Effector memory CD4-positive, alpha-beta T cell (primary cell): ENCODE measurements around the gene TRPC5OS.

Experiments
- DNase-seq, 3 donors: peaks; one replicate each; pipeline ENCODE4 v3.0.0-alpha.2; 2020
- H3K27ac ChIP-seq: 2 replicates; pipeline ENCODE4 v1.7.0; 2013; ENCODE audit warnings: mild to moderate bottlenecking, low read length, moderate library complexity; ENCODE audit not compliant: insufficient read depth, poor library complexity, severe bottlenecking
- H3K27me3 ChIP-seq: replicated peaks from 2 replicates; pipeline ENCODE4 v1.7.0; 2013; ENCODE audit warnings: mild to moderate bottlenecking, low read length; ENCODE audit not compliant: insufficient read depth, control insufficient read depth, poor library complexity, severe bottlenecking
- H3K36me3 ChIP-seq: 2 replicates; pipeline ENCODE4 v1.7.0; 2013; ENCODE audit warnings: mild to moderate bottlenecking, low read length, moderate library complexity; ENCODE audit not compliant: control insufficient read depth, insufficient read depth
- H3K4me1 ChIP-seq: 2 replicates; pipeline ENCODE4 v1.7.0; 2013; ENCODE audit warnings: low read length, mild to moderate bottlenecking; ENCODE audit not compliant: control insufficient read depth, insufficient read depth, poor library complexity, severe bottlenecking
- H3K4me3 ChIP-seq: 2 replicates; pipeline ENCODE4 v1.7.0; 2013; ENCODE audit warnings: low read length, low read depth, mild to moderate bottlenecking; ENCODE audit not compliant: insufficient read depth, poor library complexity, severe bottlenecking
- H3K9me3 ChIP-seq: 2 replicates; pipeline ENCODE4 v1.7.0; 2013; ENCODE audit warnings: mild to moderate bottlenecking, low read length, moderate library complexity; ENCODE audit not compliant: control insufficient read depth
- total RNA-seq, 3 donors: gene quantifications; one replicate each; lab custom pipeline; 2026; lab: John Stamatoyannopoulos, UW

The TRPC5OS gene
- 0 reads per million in 3 donors for total RNA-seq

DNA sequence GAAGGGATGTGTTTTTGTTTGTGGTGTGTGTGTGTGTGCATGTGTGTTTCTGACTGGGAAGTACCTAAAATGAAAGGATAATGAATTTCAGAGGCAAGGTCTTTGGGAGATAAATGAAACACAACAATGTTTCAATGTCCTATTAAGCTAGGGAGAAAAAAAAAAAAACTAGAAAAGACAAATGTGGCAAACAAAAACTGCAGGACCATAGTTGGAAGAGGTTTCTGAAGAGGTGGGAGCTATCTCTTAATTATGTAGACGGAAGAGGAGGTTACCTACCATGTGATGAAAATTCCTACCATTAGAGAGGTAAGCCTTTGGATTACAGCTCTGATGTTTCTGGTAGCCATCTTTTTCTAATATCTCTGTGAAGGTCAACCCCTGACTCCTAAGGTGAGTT lies at the start of gene TRPC5OS:
Gene TRPC5OS (plus strand): TSS at position 301 of the 400 bp plus-strand sequence. CDS start 25,669 bp downstream, outside the sequence.
- Histone ChIP-seq H3K4me3 (no peak within 1 kb of the TSS), H3K27me3 (no peaks in the 10 kb centered on the region), H3K4me1 (no peaks in the 10 kb centered on the region), H3K36me3 (no peaks in the 10 kb centered on the region), H3K9me3 (no peaks in the 10 kb centered on the region), H3K27ac (no peak within 1 kb of the TSS)
- DNase-seq, result no peak

GRCh38 chrX:111829345-111829744 lies 46.6 kb upstream of the TRPC5OS start:
- Histone ChIP-seq H3K27ac (no peak overlapping the region), H3K27me3 (no peaks in the 10 kb centered on the region), H3K4me3 (no peak overlapping the region), H3K36me3 (no peaks in the 10 kb centered on the region), H3K4me1 (no peaks in the 10 kb centered on the region), H3K9me3 (no peaks in the 10 kb centered on the region)
- no peak for DNase-seq

- H3K4me3 ChIP-seq, result no peak overlapping the region
- no peaks in the 10 kb centered on the region for H3K27me3 ChIP-seq
- no peaks in the 10 kb centered on the region for H3K36me3 ChIP-seq
- no peak for DNase-seq
- no peaks in the 10 kb centered on the region for H3K9me3 ChIP-seq
- no peaks in the 10 kb centered on the region for H3K4me1 ChIP-seq
- H3K27ac ChIP-seq, result no peak overlapping the region
Observed at GRCh38 chrX:111830571-111830970, 45.4 kb upstream of the TRPC5OS start.

DNA sequence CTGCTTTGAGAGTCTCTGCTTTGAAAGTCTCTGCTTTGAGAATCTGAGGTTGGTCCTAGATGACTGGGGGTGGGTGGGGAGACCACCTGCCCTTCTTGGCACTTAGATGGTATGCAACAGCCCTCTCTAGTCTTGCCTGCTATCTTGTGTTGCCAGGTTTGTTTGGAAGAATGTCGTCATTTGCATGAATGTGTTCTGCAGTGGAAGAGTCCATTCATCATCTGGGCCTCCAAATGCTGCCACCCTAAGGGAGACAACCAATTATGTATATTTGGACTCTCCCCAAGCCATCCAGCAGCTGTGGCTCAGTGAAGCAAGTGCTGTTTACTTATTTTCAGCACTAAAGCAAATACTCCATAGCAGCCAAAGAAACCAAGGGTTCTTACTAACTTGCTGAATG lies 44.6 kb upstream of the TRPC5OS start:
- no peaks in the 10 kb centered on the region for H3K36me3 ChIP-seq
- no peaks in the 10 kb centered on the region for H3K4me1 ChIP-seq
- H3K9me3 ChIP-seq, result no peaks in the 10 kb centered on the region
- DNase-seq, result no peak
- no peak overlapping the region for H3K4me3 ChIP-seq
- no peak overlapping the region for H3K27ac ChIP-seq
- no peaks in the 10 kb centered on the region for H3K27me3 ChIP-seq

DNA sequence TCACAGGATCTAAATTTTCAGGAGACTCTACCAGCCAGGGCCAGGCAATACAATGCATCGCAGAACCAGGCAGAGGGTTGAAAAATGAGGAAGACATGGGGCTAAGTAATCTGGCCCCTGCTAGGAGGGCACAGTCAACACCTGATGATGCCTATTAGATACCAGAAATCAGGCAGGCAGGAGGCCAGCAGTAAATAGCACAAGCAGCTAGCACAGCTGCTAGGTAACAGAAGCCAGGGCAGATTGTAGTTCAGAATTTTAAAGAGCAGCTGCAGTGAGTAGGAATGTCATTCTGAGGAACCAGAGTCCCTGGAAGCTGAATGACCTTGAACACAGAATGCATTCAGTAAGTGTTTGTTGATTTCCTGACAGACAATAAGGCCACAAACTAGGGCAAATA lies 38.8 kb upstream of the TRPC5OS start:
- DNase-seq, result no peak
- Histone ChIP-seq H3K36me3 (no peaks in the 10 kb centered on the region), H3K4me1 (no peaks in the 10 kb centered on the region), H3K27me3 (no peaks in the 10 kb centered on the region), H3K9me3 (no peaks in the 10 kb centered on the region), H3K27ac (no peak overlapping the region), H3K4me3 (no peak overlapping the region)

DNA sequence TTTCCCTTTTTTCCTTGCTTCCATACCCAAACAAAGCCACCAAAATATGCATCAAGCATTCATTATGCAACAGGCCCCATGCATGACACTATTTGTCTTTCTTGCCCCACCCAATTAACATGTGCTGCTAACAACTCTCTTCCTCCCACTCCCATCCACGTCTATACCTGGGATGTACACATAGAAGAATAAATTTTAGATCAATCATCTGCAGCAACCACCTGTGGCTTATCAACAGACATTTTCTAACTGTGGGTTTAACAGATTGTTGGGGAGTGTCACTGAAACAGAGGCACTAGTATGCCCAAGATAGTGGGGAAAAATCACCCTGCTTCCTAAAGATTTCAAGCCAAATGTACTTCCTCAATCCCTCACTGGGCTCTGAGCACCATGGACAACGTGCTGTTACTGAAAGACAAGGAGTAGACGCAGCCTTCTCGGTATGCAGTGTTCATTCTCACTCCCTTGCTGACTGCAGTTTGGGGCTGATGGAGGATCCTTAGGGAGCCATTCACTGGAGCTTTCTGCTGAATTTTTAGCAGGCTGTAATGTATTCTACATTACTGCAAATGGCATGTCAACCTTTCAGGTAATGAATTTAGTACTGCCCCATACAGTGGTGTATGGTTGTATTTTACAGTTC lies 28.4 kb upstream of the TRPC5OS start:
- no peaks in the 10 kb centered on the region for H3K4me1 ChIP-seq
- no peaks in the 10 kb centered on the region for H3K9me3 ChIP-seq
- H3K27me3 ChIP-seq, result no peaks in the 10 kb centered on the region
- H3K36me3 ChIP-seq, result no peaks in the 10 kb centered on the region
- H3K4me3 ChIP-seq, result no peak overlapping the region
- no peak overlapping the region for H3K27ac ChIP-seq
- no peak for DNase-seq

- no peak for DNase-seq
- no peaks in the 10 kb centered on the region for H3K36me3 ChIP-seq
- no peaks in the 10 kb centered on the region for H3K4me1 ChIP-seq
- no peaks in the 10 kb centered on the region for H3K9me3 ChIP-seq
- no peak overlapping the region for H3K27ac ChIP-seq
- no peak overlapping the region for H3K4me3 ChIP-seq
- H3K27me3 ChIP-seq, result no peaks in the 10 kb centered on the region
Observed at GRCh38 chrX:111848541-111848940, 27.4 kb upstream of the TRPC5OS start.

DNA sequence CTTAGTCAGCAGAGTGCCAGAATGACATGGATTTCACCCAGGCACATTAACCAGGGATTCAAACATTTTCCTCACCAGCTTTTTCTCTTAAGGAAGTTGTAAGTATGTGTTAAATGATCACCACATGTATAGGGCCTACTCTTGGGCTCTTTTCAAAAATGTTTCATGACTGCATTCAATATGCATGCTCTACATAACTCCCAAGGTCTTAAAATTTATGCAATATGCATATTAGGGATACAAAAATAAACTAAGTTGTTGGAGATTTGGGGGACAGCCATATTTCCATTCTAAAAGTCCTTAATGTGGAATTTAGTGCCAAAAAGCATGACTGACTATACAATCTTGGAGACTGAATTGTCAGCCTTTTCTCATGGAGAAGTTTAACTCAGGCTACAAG lies 25.0 kb upstream of the TRPC5OS start:
- no peak overlapping the region for H3K27ac ChIP-seq
- H3K36me3 ChIP-seq, result no peaks in the 10 kb centered on the region
- no peaks in the 10 kb centered on the region for H3K9me3 ChIP-seq
- H3K4me3 ChIP-seq, result no peak overlapping the region
- no peak for DNase-seq
- H3K4me1 ChIP-seq, result no peaks in the 10 kb centered on the region
- no peaks in the 10 kb centered on the region for H3K27me3 ChIP-seq

GRCh38 chrX:111854556-111855490 lies 21.2 kb upstream of the TRPC5OS start:
- H3K36me3 ChIP-seq, result no peaks in the 10 kb centered on the region
- no peaks in the 10 kb centered on the region for H3K9me3 ChIP-seq
- no peak overlapping the region for H3K4me3 ChIP-seq
- H3K4me1 ChIP-seq, result no peaks in the 10 kb centered on the region
- no peak overlapping the region for H3K27ac ChIP-seq
- DNase-seq, result no peak
- no peaks in the 10 kb centered on the region for H3K27me3 ChIP-seq

- Histone ChIP-seq H3K4me3 (no peak overlapping the region), H3K27me3 (no peaks in the 10 kb centered on the region), H3K9me3 (no peaks in the 10 kb centered on the region), H3K4me1 (no peaks in the 10 kb centered on the region), H3K36me3 (no peaks in the 10 kb centered on the region), H3K27ac (no peak overlapping the region)
- no peak for DNase-seq
Observed at GRCh38 chrX:111857534-111858060, 18.4 kb upstream of the TRPC5OS start.
